HepG2 (cell line): Measurements from ENCODE around the gene PHAX. TPM values are rescaled to one million over a fixed set of nuclear protein-coding genes. Genes with fewer than 3 reads are reported as not detected.

Experiments
- DZIP1 ChIP-seq: sonication (generic); formaldehyde crosslinking; IDR thresholded peaks from 2 replicates; pipeline ENCODE4 v1.5.0; 2020; ENCODE audit warnings: mild to moderate bottlenecking, missing genetic modification reagents
- HDAC1 ChIP-seq: sonication (generic); formaldehyde crosslinking; IDR thresholded peaks from 2 replicates; pipeline ENCODE4 v1.5.1; 2020; ENCODE audit warnings: mild to moderate bottlenecking, missing genetic modification reagents
- HINFP ChIP-seq: sonication (generic); formaldehyde crosslinking; IDR thresholded peaks from 2 replicates; pipeline ENCODE4 v1.4.0; 2020; ENCODE audit warnings: low read depth, mild to moderate bottlenecking, missing genetic modification reagents
- MED8 ChIP-seq: sonication (generic); formaldehyde crosslinking; IDR thresholded peaks from 2 replicates; pipeline ENCODE4 v1.8.1; 2023; ENCODE audit warnings: mild to moderate bottlenecking, missing genetic modification reagents; ENCODE audit not compliant: insufficient replicate concordance
- NFIB ChIP-seq: sonication (generic); formaldehyde crosslinking; IDR thresholded peaks from 2 replicates; pipeline ENCODE4 v1.9.0; 2021; ENCODE audit warnings: missing genetic modification reagents, mild to moderate bottlenecking, borderline replicate concordance
- PRDM10 ChIP-seq: sonication (generic); formaldehyde crosslinking; IDR thresholded peaks from 2 replicates; pipeline ENCODE4 v1.4.0; 2020; ENCODE audit warnings: low read depth, missing genetic modification reagents
- PREB ChIP-seq: sonication (generic); formaldehyde crosslinking; IDR thresholded peaks from 2 replicates; pipeline ENCODE4 v1.4.0; 2020; ENCODE audit warnings: missing genetic modification reagents
- TCF7L2 ChIP-seq: IDR thresholded peaks from 2 replicates; pipeline ENCODE4 v1.6.1; 2011; ENCODE audit warnings: mild to moderate bottlenecking, low read depth, low read length, moderate library complexity
- ZNF12 ChIP-seq: sonication (generic); formaldehyde crosslinking; IDR thresholded peaks from 2 replicates; pipeline ENCODE4 v1.5.0; 2020; ENCODE audit warnings: missing genetic modification reagents
- ZNF18 ChIP-seq: sonication (generic); formaldehyde crosslinking; IDR thresholded peaks from 2 replicates; pipeline ENCODE4 v1.8.0; 2022; ENCODE audit warnings: mild to moderate bottlenecking, missing genetic modification reagents; ENCODE audit not compliant: insufficient replicate concordance
- ZNF430 ChIP-seq: sonication (generic); formaldehyde crosslinking; IDR thresholded peaks from 2 replicates; pipeline ENCODE4 v1.9.0; 2021; ENCODE audit warnings: mild to moderate bottlenecking, missing genetic modification reagents
- ZNF563 ChIP-seq: sonication (generic); formaldehyde crosslinking; IDR thresholded peaks from 2 replicates; pipeline ENCODE4 v1.8.0; 2022; ENCODE audit warnings: mild to moderate bottlenecking, moderate library complexity, missing genetic modification reagents
- ZNF597 ChIP-seq: sonication (generic); formaldehyde crosslinking; IDR thresholded peaks from 2 replicates; pipeline ENCODE4 v1.5.0; 2020; ENCODE audit warnings: missing genetic modification reagents
- ZNF670 ChIP-seq: sonication (generic); formaldehyde crosslinking; IDR thresholded peaks from 2 replicates; pipeline ENCODE4 v1.8.0; 2022; ENCODE audit warnings: mild to moderate bottlenecking, missing genetic modification reagents, borderline replicate concordance
- ZNF678 ChIP-seq: sonication (generic); formaldehyde crosslinking; IDR thresholded peaks from 2 replicates; pipeline ENCODE4 v1.4.0; 2020; ENCODE audit warnings: mild to moderate bottlenecking, missing genetic modification reagents
- ZNF891 ChIP-seq: sonication (generic); formaldehyde crosslinking; IDR thresholded peaks from 2 replicates; pipeline ENCODE4 v1.5.0; 2020; ENCODE audit warnings: mild to moderate bottlenecking, missing genetic modification reagents
- polyA plus RNA-seq, 8 experiments: library from polyadenylated mRNA; depleted of rRNA in 3 of 8; stranded (reverse) in 7 of 8; unstranded in 1 of 8; fragments of >200 nt; fragmentation: Illumina TruSeq in 4 of 8; extraction: Trizol in 4 of 8; gene quantifications; 2 replicates each; pipeline versions ENCODE4 v1.2.1 to v1.2.3, GENCODE V29; 2011 to 2016; ENCODE audit warnings: low read depth in 4 of 8, missing spikeins in 1 of 8, mixed read lengths in 1 of 8; ENCODE audit not compliant: insufficient read depth in 1 of 8
- total RNA-seq, 5 experiments: library from RNA; depleted of rRNA; stranded (reverse); fragments of >200 nt; fragmentation: Illumina TruSeq; extraction: Trizol; gene quantifications; 2 replicates each; pipeline ENCODE4 v1.2.3, GENCODE V29; 2016; ENCODE audit warnings: low read depth in 1 of 5

The PHAX gene
- total and polyA plus RNA-seq, 2 of the 13 experiments (the other 11 are each of a cell fraction or from before 2014, with no cell fraction given): 20.0 to 59.7 TPM

GRCh38 chr5:126600631-126601511 is at the start of gene PHAX (continued):
- TF ChIP-seq DZIP1 (CRISPR knock-in tag): no peak
- TF ChIP-seq ZNF430: no peak; the same call in 1 of the 2 replicates
- no peak for TF ChIP-seq ZNF597 (CRISPR knock-in tag)
- 0 out of 2 replicates have a peak, but pooled peaks have one; percentile 18 for TF ChIP-seq ZNF891 (CRISPR knock-in tag)
- TF ChIP-seq ZNF678 (CRISPR knock-in tag): no peak
- no peak for TF ChIP-seq HINFP
- TF ChIP-seq ZNF12 (CRISPR knock-in tag): no peak
- no peak; the same call in none of the 2 replicates for TF ChIP-seq ZNF563 (CRISPR knock-in tag)
- TF ChIP-seq ZNF670 (CRISPR knock-in tag): no peak
- peak; percentile 79 for TF ChIP-seq MED8 (CRISPR knock-in tag)
- no peak for TF ChIP-seq TCF7L2
- no peak for TF ChIP-seq NFIB
- TF ChIP-seq PRDM10 (CRISPR knock-in tag): no peak
- TF ChIP-seq ZNF18 (CRISPR knock-in tag): no peak
- TF ChIP-seq HDAC1 (CRISPR knock-in tag): peak; percentile 93
- TF ChIP-seq PREB (CRISPR knock-in tag): no peak
